HL-60 (cell line): ENCODE data around the gene EYA3.

ENCODE experiments used
- CTCF ChIP-seq: IDR thresholded peaks from one replicate; pipeline ENCODE4 v1.5.1; 2011; ENCODE audit warnings: low read length, control low read depth, inconsistent platforms; ENCODE audit not compliant: insufficient read depth
- POLR2AphosphoS5 ChIP-seq: IDR thresholded peaks from 2 replicates; pipeline ENCODE4 v1.6.1; 2012; ENCODE audit warnings: low read depth

- no peak for TF ChIP-seq CTCF
- no peak for TF ChIP-seq POLR2AphosphoS5
Observed at GRCh38 chr1:27979859-27980201, 108.6 kb downstream of the EYA3 start.
